A204.1 (cell line): ENCODE data around the gene SYT1.

ENCODE experiments used
- FAIRE-seq: peaks from 2 replicates; lab custom pipeline; 2012; peaks lifted over from hg19 to GRCh38; lab: Jason Lieb, UNC

The SYT1 gene

GRCh38 chr12:79058342-79058741 is 193.8 kb downstream of the SYT1 start:
- no peak for FAIRE-seq

GRCh38 chr12:79059557-79059956 is 195.0 kb downstream of the SYT1 start:
- FAIRE-seq, result no peak

- FAIRE-seq, result no peak
Measured at GRCh38 chr12:79063258-79063657, 198.7 kb downstream of the SYT1 start.

- no peak for FAIRE-seq
Measured at GRCh38 chr12:79067977-79068376, 203.4 kb downstream of the SYT1 start.

GRCh38 chr12:79069009-79069408 is 204.4 kb downstream of the SYT1 start:
- no peak for FAIRE-seq

- FAIRE-seq, result no peak
Measured at GRCh38 chr12:79071498-79071897, 206.9 kb downstream of the SYT1 start.

GRCh38 chr12:79073506-79073905 is 208.9 kb downstream of the SYT1 start:
- no peak for FAIRE-seq

- no peak for FAIRE-seq
Measured at GRCh38 chr12:79082595-79082994, 218.0 kb downstream of the SYT1 start.

GRCh38 chr12:79083181-79083580 is 218.6 kb downstream of the SYT1 start:
- no peak for FAIRE-seq

- no peak for FAIRE-seq
Measured at GRCh38 chr12:79085106-79085682, 220.6 kb downstream of the SYT1 start.

GRCh38 chr12:79086541-79087296 is 222.1 kb downstream of the SYT1 start:
- FAIRE-seq, result no peak

GRCh38 chr12:79098530-79098929 is 234.0 kb downstream of the SYT1 start:
- no peak for FAIRE-seq

GRCh38 chr12:79108962-79109361 is 244.4 kb downstream of the SYT1 start:
- FAIRE-seq, result no peak

GRCh38 chr12:79114896-79115295 is 250.3 kb downstream of the SYT1 start:
- FAIRE-seq, result no peak

GRCh38 chr12:79115743-79116142 is 251.2 kb downstream of the SYT1 start:
- no peak for FAIRE-seq

- no peak for FAIRE-seq
Measured at GRCh38 chr12:79119796-79120195, 255.2 kb downstream of the SYT1 start.

GRCh38 chr12:79121486-79121885 is 256.9 kb downstream of the SYT1 start:
- no peak for FAIRE-seq

GRCh38 chr12:79124385-79124784 is 259.8 kb downstream of the SYT1 start:
- FAIRE-seq, result no peak

GRCh38 chr12:79125358-79125757 is 260.8 kb downstream of the SYT1 start:
- FAIRE-seq, result no peak

- FAIRE-seq, result no peak
Measured at GRCh38 chr12:79127271-79127751, 262.7 kb downstream of the SYT1 start.

GRCh38 chr12:79128956-79129355 is 264.4 kb downstream of the SYT1 start:
- FAIRE-seq, result no peak

GRCh38 chr12:79138872-79139271 is 274.3 kb downstream of the SYT1 start:
- no peak for FAIRE-seq

GRCh38 chr12:79140711-79141110 is 276.1 kb downstream of the SYT1 start:
- FAIRE-seq, result no peak

GRCh38 chr12:79141776-79142175 is 277.2 kb downstream of the SYT1 start:
- no peak for FAIRE-seq
